UCSD-AML1 (cell line): ENCODE results near the gene SCO1.
"Not testable (repeated sequence)": the region's sequence is repeated elsewhere in the genome, so short reads cannot be mapped to it uniquely, and the experiment has no call there.

Experiments used
- DNase-seq: peaks from one replicate; lab custom pipeline; 2025; ENCODE audit not compliant: unreplicated experiment; lab: John Stamatoyannopoulos, UW

The SCO1 gene

DNA sequence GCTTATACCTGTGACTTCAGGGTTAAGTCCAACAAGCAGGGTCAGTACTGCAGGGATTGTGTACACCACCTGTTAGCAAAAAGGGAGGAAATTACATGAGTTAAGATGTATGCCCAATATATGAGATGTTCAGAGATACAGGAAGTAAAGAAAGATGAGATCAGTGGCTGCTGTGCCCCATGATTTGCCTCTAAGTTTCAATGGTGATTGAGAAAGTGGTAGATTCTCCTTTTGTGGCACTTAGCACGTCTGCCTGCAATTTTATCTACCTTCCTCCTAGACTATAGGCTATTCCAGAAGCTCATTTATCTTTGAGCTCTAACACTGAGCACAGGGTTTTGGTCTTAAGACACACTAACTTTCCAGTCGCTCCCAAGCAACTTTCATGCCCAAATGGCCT is 28.9 kb upstream of the SCO1 start:
- no peak for DNase-seq

DNA sequence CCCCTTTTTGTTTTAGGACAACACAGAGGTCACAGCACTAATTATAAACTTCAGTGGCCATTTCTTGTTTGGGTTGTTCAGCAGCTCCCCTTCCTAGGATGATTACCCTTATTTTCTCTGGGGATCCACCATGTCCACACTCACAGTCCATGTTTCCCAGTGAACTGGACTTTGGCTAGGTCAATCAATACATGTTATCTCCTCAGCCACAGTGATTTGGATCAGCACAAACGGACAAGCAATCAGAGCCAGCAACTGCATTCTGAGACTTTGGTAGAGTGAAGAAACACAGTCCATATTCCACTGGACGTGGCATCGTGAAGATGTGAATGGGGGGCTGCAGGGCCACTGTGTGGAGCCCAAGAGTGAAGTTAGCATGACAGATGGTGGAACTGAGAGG is 27.9 kb upstream of the SCO1 start:
- no peak for DNase-seq

DNA sequence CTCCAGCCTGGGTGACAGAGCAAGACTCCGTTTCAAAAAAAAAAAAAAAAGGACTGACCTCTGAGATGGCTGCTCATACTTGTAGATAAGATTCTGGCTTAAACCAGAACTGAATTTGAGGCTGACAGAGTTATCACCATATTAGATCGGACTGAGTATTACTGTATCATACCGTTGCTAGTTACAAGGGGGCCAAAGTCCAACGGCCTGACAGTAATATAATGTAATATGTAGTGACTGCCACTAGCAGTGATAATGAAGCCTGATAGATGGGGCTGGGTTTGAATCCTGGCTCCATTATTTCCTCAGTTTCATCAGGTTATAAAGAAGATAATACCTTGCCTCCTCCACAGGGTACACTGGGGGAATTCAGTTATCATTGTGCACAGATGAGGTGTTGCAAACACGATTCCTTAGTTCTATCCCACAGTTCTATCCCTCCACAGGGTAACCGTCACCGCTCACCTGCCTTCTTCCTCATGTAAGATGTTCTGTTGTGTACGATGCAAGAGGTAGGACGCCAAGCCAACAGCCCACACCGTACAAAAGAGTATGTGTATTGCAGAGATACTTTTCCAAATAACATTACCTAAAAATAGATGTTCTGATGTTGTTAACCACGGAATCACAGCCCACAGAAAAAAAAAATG is 27.3 kb upstream of the SCO1 start:
- DNase-seq = no peak

DNA sequence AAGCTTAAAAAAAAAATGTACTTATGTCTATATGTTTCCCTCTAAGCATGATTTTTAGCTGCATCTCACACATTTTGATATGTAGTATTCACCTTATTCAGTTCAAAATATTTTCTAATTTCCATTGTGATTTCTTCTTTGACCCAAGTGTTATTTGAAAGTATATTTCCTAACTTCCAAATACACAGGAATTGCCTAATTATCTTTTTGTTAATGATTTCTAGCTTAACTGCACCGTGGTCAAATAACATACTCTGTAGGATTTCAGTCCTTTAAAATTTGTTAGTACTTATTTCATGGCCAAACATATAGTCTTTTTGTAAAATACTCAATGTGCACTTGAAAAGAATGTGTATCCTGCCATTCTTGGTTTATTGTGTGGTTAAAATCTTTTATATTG is 21.2 kb upstream of the SCO1 start:
- no peak for DNase-seq

DNA sequence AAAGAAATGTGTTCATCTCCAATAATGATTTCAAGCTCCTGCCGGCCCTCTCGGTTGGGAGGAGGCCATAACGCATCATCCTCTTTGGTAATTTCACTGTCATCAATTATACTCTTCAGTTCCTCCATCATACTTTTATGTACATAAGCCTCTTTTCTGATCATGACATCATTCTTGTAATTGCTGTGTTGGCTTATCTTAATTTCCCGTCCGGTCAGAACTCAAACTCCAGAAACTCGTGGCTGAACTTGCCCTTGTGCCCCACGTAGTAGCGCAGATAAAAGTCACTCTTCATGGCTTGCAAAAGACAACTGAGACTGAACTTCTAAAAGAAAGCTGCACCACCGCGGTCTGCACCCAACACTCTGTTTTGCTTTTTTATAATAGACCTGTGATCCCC is 18.9 kb upstream of the SCO1 start:
- no peak for DNase-seq

GRCh38 chr17:10713318-10713717 is 16.0 kb upstream of the SCO1 start:
- DNase-seq = no peak

GRCh38 chr17:10705727-10706126 is 8.4 kb upstream of the SCO1 start:
- no peak for DNase-seq

GRCh38 chr17:10702574-10702973 is 5.2 kb upstream of the SCO1 start:
- DNase-seq = peak; percentile 17

- no peak for DNase-seq
Observed at GRCh38 chr17:10699856-10700255, 2.5 kb upstream of the SCO1 start.

GRCh38 chr17:10698096-10698818 is 924 bp upstream of the SCO1 start:
- no peak for DNase-seq

DNA sequence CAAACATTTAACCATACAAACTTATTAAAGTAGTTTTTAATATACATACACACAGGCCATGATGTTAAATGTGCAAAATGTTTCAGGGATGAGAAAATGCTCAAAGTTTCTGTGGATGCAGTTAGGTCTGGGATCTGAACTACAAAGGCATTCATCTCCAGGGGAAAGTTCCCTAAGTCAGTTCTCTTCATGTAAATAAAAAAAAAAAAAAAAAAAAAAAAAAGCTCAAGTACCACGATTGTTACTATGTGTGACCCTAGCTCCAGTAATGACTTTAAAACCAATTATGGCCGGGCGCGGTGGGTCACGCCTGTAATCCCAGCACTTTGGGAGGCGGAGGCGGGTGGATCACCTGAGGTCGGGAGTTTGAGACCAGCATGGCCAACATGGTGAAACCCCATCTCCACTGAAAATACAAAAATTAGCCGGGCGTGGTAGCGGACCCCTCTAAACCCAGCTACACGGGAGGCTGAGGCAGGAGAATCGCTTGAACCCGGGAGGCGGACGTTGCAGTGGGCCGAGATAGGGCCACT is 1.4 kb downstream of the SCO1 start:
- not testable (repeated sequence) for DNase-seq

GRCh38 chr17:10687499-10687898 is 9.8 kb downstream of the SCO1 start:
- no peak for DNase-seq

DNA sequence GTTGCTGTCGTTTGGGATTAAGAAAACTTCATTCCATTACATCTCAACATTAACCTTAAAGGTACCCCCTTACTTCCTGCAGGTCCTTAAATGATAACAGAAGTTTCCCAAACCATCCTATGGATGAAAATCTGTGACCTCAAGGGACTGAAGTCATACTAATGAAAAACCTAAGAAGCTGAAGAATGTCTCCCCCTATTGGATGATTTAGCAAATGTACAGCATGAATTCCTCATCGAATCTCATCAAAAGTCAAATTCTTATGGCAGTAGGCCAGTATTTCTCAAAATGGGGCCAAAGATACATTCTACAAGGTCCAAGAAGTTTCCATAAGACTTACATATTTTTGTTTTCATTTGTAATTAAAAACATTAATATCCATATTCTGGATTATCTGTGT is 13.5 kb downstream of the SCO1 start:
- no peak for DNase-seq

- DNase-seq = no peak
Observed at GRCh38 chr17:10681866-10682446, 15.4 kb downstream of the SCO1 start.

GRCh38 chr17:10674704-10675103 is 22.6 kb downstream of the SCO1 start:
- no peak for DNase-seq

- no peak for DNase-seq
Observed at GRCh38 chr17:10673312-10673711, 24.0 kb downstream of the SCO1 start.

DNA sequence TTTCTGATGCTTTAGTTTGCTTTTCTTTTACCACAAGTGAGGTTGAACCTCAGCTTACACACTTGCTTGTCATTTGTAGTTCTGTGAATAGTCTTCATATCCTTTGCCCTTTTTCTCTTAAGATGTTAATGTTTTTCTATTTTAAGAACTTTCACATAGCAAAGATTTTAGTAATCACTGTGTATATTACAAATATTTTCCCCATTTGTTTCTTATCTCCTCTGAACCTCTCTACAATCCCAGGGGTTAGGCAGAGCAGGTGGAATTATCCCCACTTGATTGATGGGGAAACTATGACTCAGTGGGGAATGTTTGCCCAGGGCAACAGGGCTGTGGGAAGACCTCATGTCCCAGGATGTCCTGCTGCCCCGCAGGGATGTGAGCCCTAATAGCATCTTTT is 28.6 kb downstream of the SCO1 start:
- no peak for DNase-seq

GRCh38 chr17:10666906-10667305 is 30.4 kb downstream of the SCO1 start:
- DNase-seq = no peak

- no peak for DNase-seq
Observed at GRCh38 chr17:10664571-10664970, 32.8 kb downstream of the SCO1 start.

- no peak for DNase-seq
Observed at GRCh38 chr17:10663231-10663630, 34.1 kb downstream of the SCO1 start.

DNA sequence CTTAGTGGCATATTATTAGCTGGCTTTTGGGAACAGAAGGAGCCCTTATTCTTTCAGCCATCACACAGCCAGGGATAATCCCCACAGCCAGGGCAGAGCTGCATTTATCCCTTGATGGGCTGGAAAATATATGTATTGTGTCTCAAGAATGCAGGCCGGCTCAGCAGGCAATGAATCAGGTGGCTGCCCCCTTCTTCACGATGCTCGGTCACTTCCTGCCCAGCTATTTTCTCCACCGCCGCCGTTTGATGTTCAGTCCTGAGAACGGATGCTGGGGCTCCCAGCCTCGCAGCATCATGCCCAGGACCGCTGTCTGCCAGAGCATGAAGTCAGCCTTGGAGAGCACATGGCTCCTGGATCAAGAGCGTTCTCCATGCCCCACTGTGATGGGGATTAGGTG is 35.9 kb downstream of the SCO1 start:
- DNase-seq = no peak

GRCh38 chr17:10657879-10658278 is 39.5 kb downstream of the SCO1 start:
- DNase-seq = no peak
